CD4-positive, alpha-beta T cell treated with Interleukin-21 for 1 hour (primary cell): ENCODE results near the gene KRTAP5-10.
"Not testable (repeated sequence)": the region's sequence is repeated elsewhere in the genome, so short reads cannot be mapped to it uniquely, and the experiment has no call there.

ENCODE experiments used
- DNase-seq: peaks from one replicate; pipeline ENCODE4 v3.0.0-alpha.2; 2020

The KRTAP5-10 gene

GRCh38 chr11:71565263-71565662 is at the start of gene KRTAP5-10:
Gene KRTAP5-10 (plus strand): TSS chr11:71565563. CDS start chr11:71565588, 25 bp downstream.
- no peak for DNase-seq

GRCh38 chr11:71518506-71519471 is 46.6 kb upstream of the KRTAP5-10 start:
- DNase-seq: no peak

GRCh38 chr11:71519546-71519945 is 45.8 kb upstream of the KRTAP5-10 start:
- no peak for DNase-seq

- DNase-seq: no peak
Measured at GRCh38 chr11:71525188-71525937, 40.0 kb upstream of the KRTAP5-10 start.

- no peak for DNase-seq
Measured at GRCh38 chr11:71525938-71526495, 39.3 kb upstream of the KRTAP5-10 start.

GRCh38 chr11:71526796-71527575 is 38.4 kb upstream of the KRTAP5-10 start, which contains the start of gene KRTAP5-7:
Gene KRTAP5-7 (plus strand): TSS chr11:71527267. CDS start chr11:71527301, 34 bp downstream.
- DNase-seq: not testable (repeated sequence)

- DNase-seq: no peak
Measured at GRCh38 chr11:71527576-71528210, 37.7 kb upstream of the KRTAP5-10 start.

GRCh38 chr11:71530602-71531001 is 34.8 kb upstream of the KRTAP5-10 start:
- DNase-seq: no peak

- no peak for DNase-seq
Measured at GRCh38 chr11:71532036-71532610, 33.2 kb upstream of the KRTAP5-10 start.

- DNase-seq: not testable (repeated sequence)
Measured at GRCh38 chr11:71534711-71535608, 30.4 kb upstream of the KRTAP5-10 start.

- DNase-seq: no peak
Measured at GRCh38 chr11:71535825-71536224, 29.5 kb upstream of the KRTAP5-10 start.

- DNase-seq: no peak
Measured at GRCh38 chr11:71537537-71537936, 27.8 kb upstream of the KRTAP5-10 start.

GRCh38 chr11:71537977-71538665 is 27.2 kb upstream of the KRTAP5-10 start, which contains the start of gene KRTAP5-8:
Gene KRTAP5-8 (plus strand): TSS chr11:71538025. CDS start chr11:71538056, 31 bp downstream.
- not testable (repeated sequence) for DNase-seq

GRCh38 chr11:71538666-71538990 is 26.7 kb upstream of the KRTAP5-10 start:
- no peak for DNase-seq

- DNase-seq: no peak
Measured at GRCh38 chr11:71539017-71539416, 26.3 kb upstream of the KRTAP5-10 start.

GRCh38 chr11:71539971-71540370 is 25.4 kb upstream of the KRTAP5-10 start:
- not testable (repeated sequence) for DNase-seq

- DNase-seq: not testable (repeated sequence)
Measured at GRCh38 chr11:71540521-71541304, 24.6 kb upstream of the KRTAP5-10 start.

- no peak for DNase-seq
Measured at GRCh38 chr11:71542382-71542781, 23.0 kb upstream of the KRTAP5-10 start.
